ENCODE data around the gene CCDC69. TPM values are rescaled to one million over a fixed set of nuclear protein-coding genes. Genes with fewer than 3 reads are reported as not detected.
A peak's percentile ranks its signal among the peaks of the same experiment; 100 is the strongest.
"Not testable (repeated sequence)": the region's sequence is repeated elsewhere in the genome, so short reads cannot be mapped to it uniquely, and the experiment has no call there.

Gene CCDC69
- total RNA-seq, 4 donors from 2014 or later = 93.4 to 128 (median 114) TPM

DNA sequence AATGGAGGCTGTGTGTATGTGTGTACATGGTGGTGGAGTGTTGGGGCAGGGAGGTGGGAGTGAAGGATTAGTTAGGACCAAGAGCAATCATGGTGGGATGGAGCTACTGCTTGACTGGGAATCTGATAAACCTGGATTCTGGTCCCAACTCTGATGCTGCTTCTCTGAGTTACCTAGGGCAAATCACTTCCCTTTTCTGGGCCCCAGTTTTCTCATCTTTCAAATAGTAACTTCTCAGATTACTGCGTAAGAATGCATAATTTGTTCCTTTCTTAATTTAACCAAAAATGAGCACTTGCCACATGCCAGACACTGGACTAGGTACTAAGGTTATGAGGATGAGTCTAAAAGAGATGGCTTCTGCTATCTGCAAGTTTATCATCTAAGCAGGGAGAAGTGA lies 45.5 kb downstream of the CCDC69 start:
- H3K4me3 ChIP-seq = no peak overlapping the region
- ATAC-seq = no peak
- no peaks in the 10 kb centered on the region for H3K27me3 ChIP-seq
- peaks cover 0 to 17% of the 10 kb centered on the region in 2 donors for H3K36me3 ChIP-seq
- intact Hi-C loops (cut with DNase I; ENCODE audit: low total_unique reads) = loop anchor here (10.0 kb wide), 1 partner anchor 384 kb away; no protein-coding TSS in a partner anchor
- peaks cover 19 to 25% of the 10 kb centered on the region in 2 donors for H3K4me1 ChIP-seq
- no peaks in the 10 kb centered on the region for H3K9me3 ChIP-seq
- DNase-seq = no peak
- H3K27ac ChIP-seq = peak overlapping the region in 2 of 4 donors; percentile 50 to 70
- TF ChIP-seq, protein P1, sequence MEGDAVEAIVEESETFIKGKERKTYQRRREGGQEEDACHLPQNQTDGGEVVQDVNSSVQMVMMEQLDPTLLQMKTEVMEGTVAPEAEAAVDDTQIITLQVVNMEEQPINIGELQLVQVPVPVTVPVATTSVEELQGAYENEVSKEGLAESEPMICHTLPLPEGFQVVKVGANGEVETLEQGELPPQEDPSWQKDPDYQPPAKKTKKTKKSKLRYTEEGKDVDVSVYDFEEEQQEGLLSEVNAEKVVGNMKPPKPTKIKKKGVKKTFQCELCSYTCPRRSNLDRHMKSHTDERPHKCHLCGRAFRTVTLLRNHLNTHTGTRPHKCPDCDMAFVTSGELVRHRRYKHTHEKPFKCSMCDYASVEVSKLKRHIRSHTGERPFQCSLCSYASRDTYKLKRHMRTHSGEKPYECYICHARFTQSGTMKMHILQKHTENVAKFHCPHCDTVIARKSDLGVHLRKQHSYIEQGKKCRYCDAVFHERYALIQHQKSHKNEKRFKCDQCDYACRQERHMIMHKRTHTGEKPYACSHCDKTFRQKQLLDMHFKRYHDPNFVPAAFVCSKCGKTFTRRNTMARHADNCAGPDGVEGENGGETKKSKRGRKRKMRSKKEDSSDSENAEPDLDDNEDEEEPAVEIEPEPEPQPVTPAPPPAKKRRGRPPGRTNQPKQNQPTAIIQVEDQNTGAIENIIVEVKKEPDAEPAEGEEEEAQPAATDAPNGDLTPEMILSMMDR (IDR thresholded peaks at IDR 0.05 in 4 of 5, conservative IDR thresholded peaks at IDR 0.05 in 1 of 5) = no peak
- no peak for TF ChIP-seq POLR2A (IDR thresholded peaks at IDR 0.05)
- in situ Hi-C loops (cut with MboI; ENCODE audit: low sequenced_read_pairs in 4 of 4) = no loop called here

DNA sequence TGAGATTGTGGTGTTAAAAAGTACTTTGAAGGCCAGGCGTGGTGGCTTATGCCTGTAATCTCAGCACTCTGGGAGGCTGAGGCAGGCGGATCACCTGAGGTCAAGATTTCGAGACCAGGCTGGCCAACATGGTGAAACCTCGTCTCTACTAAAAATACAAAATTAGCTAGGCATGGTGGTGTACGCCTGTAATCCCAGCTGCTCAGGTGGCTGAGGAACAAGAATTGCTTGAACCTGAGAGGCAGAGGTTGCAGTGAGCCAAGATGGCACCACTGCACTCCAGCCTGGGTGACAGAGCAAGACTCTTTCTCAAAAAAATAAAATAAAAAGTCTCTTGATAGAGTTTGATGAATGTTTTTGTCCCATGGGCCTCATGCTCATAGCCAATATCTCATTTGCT lies 47.6 kb downstream of the CCDC69 start:
- Histone ChIP-seq H3K27ac (peak overlapping the region in 3 of 4 donors; percentile 0 to 74 (median 70)), H3K4me1 (peaks cover 19 to 25% of the 10 kb centered on the region in 2 donors), H3K36me3 (peaks cover 0 to 13% of the 10 kb centered on the region in 2 donors)
- H3K27me3 ChIP-seq; H3K9me3 ChIP-seq; in situ Hi-C loops (cut with MboI; ENCODE audit: low sequenced_read_pairs in 4 of 4); H3K4me3 ChIP-seq: not testable (repeated sequence)
- DNase-seq = peak in 1 of 2 donors; percentile 75
- intact Hi-C loops (cut with DNase I; ENCODE audit: low total_unique reads) = loop anchor here (10.0 kb wide), 1 partner anchor 381 kb away; no protein-coding TSS in a partner anchor
- ATAC-seq = peak; percentile 18 to 52

DNA sequence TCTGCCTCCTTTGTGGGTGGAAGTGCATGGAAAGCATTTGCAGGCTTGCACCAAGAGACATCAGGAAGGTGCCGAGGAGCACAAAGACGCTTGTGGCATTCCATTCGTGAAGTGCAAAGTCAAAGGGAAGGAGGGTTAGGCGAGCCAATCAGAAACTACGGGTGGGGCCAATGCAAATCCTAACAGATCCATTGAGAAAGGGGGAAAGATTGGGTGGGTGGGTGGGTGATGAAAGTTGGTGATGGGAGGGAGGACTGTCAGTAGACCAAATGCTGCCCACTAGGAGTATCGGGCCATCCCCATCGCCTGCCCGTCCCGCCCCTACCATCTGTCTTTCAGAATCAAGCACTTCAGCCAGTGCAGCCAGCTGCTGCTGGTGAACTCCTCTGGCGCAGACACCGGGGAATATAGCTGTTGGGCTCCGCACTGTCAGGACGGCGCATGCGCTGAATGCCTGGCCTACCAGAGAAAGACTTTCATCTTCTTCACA lies 49.2 kb downstream of the CCDC69 start:
- in situ Hi-C loops (cut with MboI; ENCODE audit: low sequenced_read_pairs in 4 of 4) = no loop called here
- Histone ChIP-seq H3K4me3 (no peak overlapping the region), H3K27ac (peak overlapping the region in 3 of 4 donors; percentile 25 to 74 (median 70)), H3K27me3 (no peaks in the 10 kb centered on the region), H3K9me3 (no peaks in the 10 kb centered on the region), H3K4me1 (peaks cover 19 to 25% of the 10 kb centered on the region in 2 donors), H3K36me3 (peaks cover 0 to 6% of the 10 kb centered on the region in 2 donors)
- intact Hi-C loops (cut with DNase I; ENCODE audit: low total_unique reads) = loop anchor here (10.0 kb wide), 1 partner anchor 380 kb away; no protein-coding TSS in a partner anchor
- ATAC-seq (peak; percentile 28 to 60), DNase-seq (peak in 1 of 2 donors; percentile 68)
- TF ChIP-seq, protein P1 (IDR thresholded peaks at IDR 0.05 in 4 of 5, conservative IDR thresholded peaks at IDR 0.05 in 1 of 5) = no peak
- no peak for TF ChIP-seq POLR2A (IDR thresholded peaks at IDR 0.05)

DNA sequence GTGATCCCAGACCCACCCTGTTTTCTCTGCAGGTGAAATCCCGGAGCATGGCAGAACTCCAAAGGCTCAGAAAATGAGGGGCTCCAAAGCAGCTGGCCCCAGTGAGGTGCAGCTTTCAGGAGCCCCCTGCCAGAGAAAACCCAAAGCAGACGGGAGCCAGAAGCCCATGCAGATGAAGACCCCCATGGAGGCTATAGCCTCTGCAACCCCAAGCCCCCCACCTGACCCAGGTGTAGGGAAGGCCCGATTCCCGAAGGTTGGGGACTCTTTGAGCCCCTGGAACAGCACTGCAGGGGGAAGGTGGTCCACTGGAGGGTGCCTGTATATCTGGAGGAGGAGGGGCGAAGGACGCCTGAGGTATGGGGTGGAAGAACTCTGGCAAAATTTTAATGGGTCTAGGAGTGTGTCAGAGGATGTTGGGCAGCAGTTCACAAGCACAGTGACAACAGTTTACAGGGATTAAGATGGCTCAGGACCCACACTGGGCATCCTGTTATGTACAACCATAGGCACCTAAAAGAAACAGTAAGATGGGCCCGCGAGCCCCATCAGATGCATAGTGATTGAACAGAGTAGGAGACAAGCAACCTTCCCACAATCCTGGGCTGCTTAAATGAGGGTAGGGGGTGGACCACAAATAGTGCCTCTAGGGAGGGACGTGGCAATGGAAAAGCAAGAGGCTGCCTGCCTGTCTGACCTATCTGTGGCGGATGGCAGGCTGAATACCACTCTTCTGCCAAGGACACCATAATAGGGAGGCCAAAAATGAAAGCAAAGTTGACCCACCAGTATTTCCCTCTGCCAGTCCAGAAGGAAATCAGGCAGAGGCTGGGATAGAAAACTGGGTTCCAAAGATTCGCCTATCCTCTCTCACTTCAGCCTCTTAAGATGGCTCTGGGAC lies 49.9 kb downstream of the CCDC69 start:
- Histone ChIP-seq H3K36me3 (peaks cover 0 to 6% of the 10 kb centered on the region in 2 donors), H3K4me3 (no peak overlapping the region), H3K27me3 (no peaks in the 10 kb centered on the region), H3K4me1 (peaks cover 17 to 30% of the 10 kb centered on the region in 2 donors), H3K27ac (peak overlapping the region in 1 of 4 donors; percentile 74), H3K9me3 (no peaks in the 10 kb centered on the region)
- intact Hi-C loops (cut with DNase I; ENCODE audit: low total_unique reads) = loop anchor here (10.0 kb wide), 1 partner anchor 379 kb away; no protein-coding TSS in a partner anchor
- no peak for ATAC-seq
- TF ChIP-seq POLR2A (IDR thresholded peaks at IDR 0.05) = no peak
- TF ChIP-seq, protein P1 (IDR thresholded peaks at IDR 0.05 in 4 of 5, conservative IDR thresholded peaks at IDR 0.05 in 1 of 5) = no peak
- in situ Hi-C loops (cut with MboI; ENCODE audit: low sequenced_read_pairs in 4 of 4) = no loop called here
- DNase-seq = no peak

DNA sequence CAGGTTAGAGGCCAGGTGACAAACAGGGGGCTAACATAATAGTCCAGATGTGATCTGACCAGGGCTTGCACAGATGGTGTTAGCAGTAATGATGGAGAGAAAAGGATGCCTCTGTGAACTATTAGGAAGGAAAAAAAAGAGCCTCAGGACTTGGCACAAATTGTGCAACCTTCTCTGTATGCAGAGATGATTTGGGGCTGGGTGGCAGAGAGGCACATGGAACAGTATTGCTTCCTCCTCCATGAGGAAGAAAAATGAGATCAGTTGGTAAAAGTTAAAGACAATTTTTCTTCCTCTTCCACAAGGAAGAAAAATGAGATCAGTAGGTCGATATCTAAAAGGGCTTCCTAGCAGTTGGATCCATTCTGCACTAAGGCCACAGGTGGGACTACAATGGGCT lies 52.4 kb downstream of the CCDC69 start:
- DNase-seq = no peak
- no peaks in the 10 kb centered on the region for H3K36me3 ChIP-seq
- intact Hi-C loops (cut with DNase I; ENCODE audit: low total_unique reads) = loop anchor here (10.0 kb wide), 1 partner anchor 377 kb away; no protein-coding TSS in a partner anchor
- in situ Hi-C loops (cut with MboI; ENCODE audit: low sequenced_read_pairs in 4 of 4) = no loop called here
- H3K27me3 ChIP-seq = no peaks in the 10 kb centered on the region
- TF ChIP-seq, protein P1 (IDR thresholded peaks at IDR 0.05 in 4 of 5, conservative IDR thresholded peaks at IDR 0.05 in 1 of 5) = no peak
- no peak for TF ChIP-seq POLR2A (IDR thresholded peaks at IDR 0.05)
- no peak overlapping the region for H3K4me3 ChIP-seq
- H3K27ac ChIP-seq = no peak overlapping the region
- H3K4me1 ChIP-seq = peaks cover 22 to 25% of the 10 kb centered on the region in 2 donors
- no peak for ATAC-seq
- no peaks in the 10 kb centered on the region for H3K9me3 ChIP-seq

Data from gastrocnemius medialis (tissue), 4 donors.